ENCODE results near the gene ZNF776.
"Not testable (repeated sequence)": the region's sequence is repeated elsewhere in the genome, so short reads cannot be mapped to it uniquely, and the experiment has no call there.

ZNF776 gene

GRCh38 chr19:57746580-57747471 lies at the start of gene ZNF776:
Gene ZNF776, plus strand, starts transcription at chr19:57746815. Its CDS starts 244 bp downstream, at chr19:57747059.
- DNase-seq = peak; percentile 76

- DNase-seq = no peak
Measured at GRCh38 chr19:57701625-57702024, 45.0 kb upstream of the ZNF776 start.

- DNase-seq = no peak
Measured at GRCh38 chr19:57706346-57706745, 40.3 kb upstream of the ZNF776 start.

GRCh38 chr19:57708641-57709361 lies 37.8 kb upstream of the ZNF776 start, which contains the start of gene ZNF154:
Gene ZNF154, minus strand, starts transcription at chr19:57709204. Its CDS starts 233 bp downstream, at chr19:57708971.
- DNase-seq = no peak

- no peak for DNase-seq
Measured at GRCh38 chr19:57709616-57710015, 37.0 kb upstream of the ZNF776 start.

- no peak for DNase-seq
Measured at GRCh38 chr19:57712222-57712621, 34.4 kb upstream of the ZNF776 start.

- DNase-seq = no peak
Measured at GRCh38 chr19:57719424-57719823, 27.2 kb upstream of the ZNF776 start.

- DNase-seq = peak; percentile 95
Measured at GRCh38 chr19:57719901-57720519, 26.6 kb upstream of the ZNF776 start.

- no peak for DNase-seq
Measured at GRCh38 chr19:57720878-57721277, 25.7 kb upstream of the ZNF776 start.

GRCh38 chr19:57738320-57738719 lies 8.3 kb upstream of the ZNF776 start:
- not testable (repeated sequence) for DNase-seq

- DNase-seq = not testable (repeated sequence)
Measured at GRCh38 chr19:57738770-57739169, 7.8 kb upstream of the ZNF776 start.

- DNase-seq = no peak
Measured at GRCh38 chr19:57747472-57747807, 825 bp downstream of the ZNF776 start.

- DNase-seq = no peak
Measured at GRCh38 chr19:57748029-57748428, 1.4 kb downstream of the ZNF776 start.

GRCh38 chr19:57754091-57754673 lies 7.6 kb downstream of the ZNF776 start:
- DNase-seq = no peak

- DNase-seq = no peak
Measured at GRCh38 chr19:57755031-57755430, 8.4 kb downstream of the ZNF776 start.

GRCh38 chr19:57757941-57758340 lies 11.3 kb downstream of the ZNF776 start:
- DNase-seq = no peak

- DNase-seq = no peak
Measured at GRCh38 chr19:57759096-57759495, 12.5 kb downstream of the ZNF776 start.

- peak; percentile 80 for DNase-seq
Measured at GRCh38 chr19:57769345-57770131, 22.9 kb downstream of the ZNF776 start, which contains the start of gene ZNF586. Gene ZNF586, plus strand, starts transcription at chr19:57769676. Its CDS starts 167 bp downstream, at chr19:57769843.

- no peak for DNase-seq
Measured at GRCh38 chr19:57771417-57771816, 24.8 kb downstream of the ZNF776 start.

- no peak for DNase-seq
Measured at GRCh38 chr19:57773488-57773887, 26.9 kb downstream of the ZNF776 start.

- no peak for DNase-seq
Measured at GRCh38 chr19:57776764-57777296, 30.2 kb downstream of the ZNF776 start.

- no peak for DNase-seq
Measured at GRCh38 chr19:57778336-57778735, 31.7 kb downstream of the ZNF776 start.

Data from NCI-H524 treated with DMSO at 0.1 percent for 48 hours (cell line).